GM23338 (cell line): ENCODE measurements around the gene IGSF21. TPM values are rescaled to one million over a fixed set of nuclear protein-coding genes. Genes with fewer than 3 reads are reported as not detected.

Experiments used
- ATAC-seq: fragments of 200-7000 bp; cut with Tn5 transposase; 3 replicates; pipeline ENCODE4 v1.9.1; 2020
- DNase-seq: peaks from one replicate; pipeline ENCODE4 v3.0.0-alpha.2; 2015; ENCODE audit warnings: low spot score
- H2AFZ ChIP-seq: fragments of 200-600 bp; sonication (generic); 2 replicates; pipeline ENCODE4 v1.8.0; 2016; ENCODE audit warnings: antibody characterized with exemption, mild to moderate bottlenecking, moderate library complexity
- H3F3A ChIP-seq: fragments of 200-600 bp; sonication (generic); replicated peaks from 2 replicates; pipeline ENCODE4 v1.8.0; 2017; ENCODE audit warnings: antibody characterized with exemption, mixed run types, low read depth
- H3K27ac ChIP-seq: fragments of 200-600 bp; sonication (generic); 2 replicates; pipeline ENCODE4 v1.6.1; 2016; ENCODE audit warnings: low read depth
- H3K27me3 ChIP-seq: fragments of 200-600 bp; sonication (generic); 2 replicates; pipeline ENCODE4 v1.8.0; 2016; ENCODE audit warnings: mild to moderate bottlenecking, mixed run types, moderate library complexity; ENCODE audit not compliant: insufficient read depth
- H3K36me3 ChIP-seq: fragments of 200-600 bp; sonication (generic); 2 replicates; pipeline ENCODE4 v1.8.0; 2016; ENCODE audit warnings: mild to moderate bottlenecking; ENCODE audit not compliant: insufficient read depth
- H3K4me1 ChIP-seq: fragments of 200-600 bp; sonication (generic); 2 replicates; pipeline ENCODE4 v1.8.0; 2016; ENCODE audit warnings: mild to moderate bottlenecking, moderate library complexity; ENCODE audit not compliant: insufficient read depth
- H3K4me2 ChIP-seq: fragments of 200-600 bp; sonication (generic); 2 replicates; pipeline ENCODE4 v1.7.1; 2017; ENCODE audit warnings: mixed run types
- H3K4me3 ChIP-seq: fragments of 200-600 bp; sonication (generic); 2 replicates; pipeline ENCODE4 v1.6.1; 2016; ENCODE audit warnings: mixed run types
- H3K79me2 ChIP-seq: fragments of 200-600 bp; sonication (generic); replicated peaks from 2 replicates; pipeline ENCODE4 v1.8.0; 2017; ENCODE audit warnings: mild to moderate bottlenecking; ENCODE audit not compliant: insufficient read depth
- H3K9me2 ChIP-seq: fragments of 200-600 bp; sonication (generic); 2 replicates; pipeline ENCODE4 v1.8.0; 2017; ENCODE audit not compliant: insufficient read depth
- H4K20me1 ChIP-seq: fragments of 200-600 bp; sonication (generic); replicated peaks from 2 replicates; pipeline ENCODE4 v1.8.0; 2017; ENCODE audit warnings: mild to moderate bottlenecking; ENCODE audit not compliant: insufficient read depth
- H3K27ac Mint-ChIP-seq: 2 replicates; pipeline ENCODE4 v1.8.0; 2020; ENCODE audit warnings: inconsistent platforms, mild to moderate bottlenecking, moderate library complexity, mixed read lengths
- H3K27me3 Mint-ChIP-seq: 3 replicates; pipeline ENCODE4 v1.8.0; 2022; ENCODE audit warnings: low read depth, mild to moderate bottlenecking, moderate library complexity, mixed read lengths, inconsistent platforms; ENCODE audit not compliant: insufficient read depth, poor library complexity
- H3K36me3 Mint-ChIP-seq: 3 replicates; pipeline ENCODE4 v1.8.0; 2021; ENCODE audit warnings: low read depth, mild to moderate bottlenecking, inconsistent platforms, moderate library complexity, mixed read lengths
- H3K4me1 Mint-ChIP-seq: 3 replicates; pipeline ENCODE4 v1.8.0; 2020; ENCODE audit warnings: mild to moderate bottlenecking, inconsistent platforms, mixed read lengths
- H3K4me3 Mint-ChIP-seq: 3 replicates; pipeline ENCODE4 v1.8.0; 2021; ENCODE audit warnings: moderate library complexity, mild to moderate bottlenecking, inconsistent platforms, mixed read lengths
- H3K9me3 Mint-ChIP-seq: 3 replicates; pipeline ENCODE4 v1.8.0; 2020; ENCODE audit warnings: moderate library complexity, mild to moderate bottlenecking, inconsistent platforms, mixed read lengths
- EZH2 ChIP-seq: fragments of 200-600 bp; sonication (generic); IDR thresholded peaks from one replicate; pipeline ENCODE4 v1.8.0; 2017; ENCODE audit warnings: antibody characterized with exemption, mild to moderate bottlenecking, low read depth; ENCODE audit not compliant: unreplicated experiment
- EZH2phosphoT487 ChIP-seq: fragments of 200-600 bp; sonication (generic); IDR thresholded peaks from one replicate; pipeline ENCODE4 v1.8.1; 2018; ENCODE audit warnings: antibody characterized with exemption; ENCODE audit not compliant: unreplicated experiment
- JUNB ChIP-seq: IDR thresholded peaks from one replicate; pipeline ENCODE4 v1.6.1; 2016; ENCODE audit warnings: antibody characterized with exemption; ENCODE audit not compliant: unreplicated experiment
- POLR2AphosphoS5 ChIP-seq: IDR thresholded peaks from 2 replicates; pipeline ENCODE4 v1.6.1; 2016; ENCODE audit warnings: antibody characterized with exemption, low read depth
- STAT1 ChIP-seq: IDR thresholded peaks from one replicate; pipeline ENCODE4 v1.6.1; 2016; ENCODE audit warnings: antibody characterized with exemption; ENCODE audit not compliant: unreplicated experiment
- polyA plus RNA-seq: library from polyadenylated mRNA; unstranded; fragments of >200 nt; fragmentation: Nextera tagmentation; extraction: Ambion mirVana; gene quantifications from 2 replicates; pipeline ENCODE4 v1.2.1, GENCODE V29; 2016
- total RNA-seq: library from RNA; depleted of rRNA; stranded (reverse); fragments of >200 nt; shearing (Covaris generic); gene quantifications from 2 replicates; pipeline ENCODE4 v1.2.3, GENCODE V29; 2014
- TF ChIP-seq, protein P1 (sequence below), 2 experiments: fragments of 200-600 bp in 1 of 2; sonication (generic) in 1 of 2; conservative IDR thresholded peaks; 2 replicates each; pipeline versions ENCODE4 v1.5.1 to v1.6.1; 2016 to 2017; ENCODE audit warnings: antibody characterized with exemption in 2 of 2, low read depth in 2 of 2, mild to moderate bottlenecking in 2 of 2, moderate library complexity in 1 of 2
- TF ChIP-seq, protein P2 (sequence below): IDR thresholded peaks from one replicate; pipeline ENCODE4 v1.6.1; 2018; ENCODE audit warnings: antibody characterized with exemption; ENCODE audit not compliant: unreplicated experiment
- TF ChIP-seq, protein P3 (sequence below): fragments of 250-450 bp; sonication (Bioruptor Pico); IDR thresholded peaks from 2 replicates; pipeline ENCODE4 v1.5.0; 2020; ENCODE audit warnings: mild to moderate bottlenecking, moderate library complexity
- TF ChIP-seq, protein P4 (sequence below): IDR thresholded peaks from 2 replicates; pipeline ENCODE4 v1.6.1; 2016; ENCODE audit warnings: antibody characterized with exemption

The IGSF21 gene
- total and polyA plus RNA-seq, 2 experiments from 2014 or later = 15.6 to 15.7 TPM

DNA sequence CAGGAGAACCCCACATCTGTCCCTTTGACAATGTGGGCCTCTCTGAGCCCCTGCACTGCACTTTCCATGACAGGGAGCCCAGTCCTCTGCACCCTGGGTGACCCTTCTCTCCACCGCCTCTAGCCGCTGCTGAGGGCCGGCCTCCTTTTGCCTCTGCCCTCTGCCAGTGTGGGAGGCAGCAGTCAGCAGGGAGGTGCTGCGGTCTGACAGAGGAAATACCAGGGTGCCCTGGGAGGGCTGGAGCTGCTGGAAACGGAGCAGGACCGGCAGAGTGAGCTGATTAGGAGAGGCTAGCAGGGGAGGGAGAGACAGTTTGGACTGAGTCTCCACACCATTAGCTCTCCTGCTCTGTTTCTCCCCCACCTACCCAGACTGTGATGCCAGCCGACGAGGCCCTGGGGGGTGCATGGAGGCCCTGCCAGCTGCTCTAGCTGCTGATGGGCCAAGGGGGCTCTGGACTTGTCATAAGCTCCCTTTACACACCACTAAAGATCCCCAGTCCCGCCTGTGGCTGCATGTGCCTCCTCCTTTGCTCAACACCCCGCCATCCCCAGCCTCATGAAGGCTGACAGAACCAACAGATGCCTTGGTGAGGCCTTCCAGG is 202.1 kb downstream of the IGSF21 start (continued):
- TF ChIP-seq, protein P1, sequence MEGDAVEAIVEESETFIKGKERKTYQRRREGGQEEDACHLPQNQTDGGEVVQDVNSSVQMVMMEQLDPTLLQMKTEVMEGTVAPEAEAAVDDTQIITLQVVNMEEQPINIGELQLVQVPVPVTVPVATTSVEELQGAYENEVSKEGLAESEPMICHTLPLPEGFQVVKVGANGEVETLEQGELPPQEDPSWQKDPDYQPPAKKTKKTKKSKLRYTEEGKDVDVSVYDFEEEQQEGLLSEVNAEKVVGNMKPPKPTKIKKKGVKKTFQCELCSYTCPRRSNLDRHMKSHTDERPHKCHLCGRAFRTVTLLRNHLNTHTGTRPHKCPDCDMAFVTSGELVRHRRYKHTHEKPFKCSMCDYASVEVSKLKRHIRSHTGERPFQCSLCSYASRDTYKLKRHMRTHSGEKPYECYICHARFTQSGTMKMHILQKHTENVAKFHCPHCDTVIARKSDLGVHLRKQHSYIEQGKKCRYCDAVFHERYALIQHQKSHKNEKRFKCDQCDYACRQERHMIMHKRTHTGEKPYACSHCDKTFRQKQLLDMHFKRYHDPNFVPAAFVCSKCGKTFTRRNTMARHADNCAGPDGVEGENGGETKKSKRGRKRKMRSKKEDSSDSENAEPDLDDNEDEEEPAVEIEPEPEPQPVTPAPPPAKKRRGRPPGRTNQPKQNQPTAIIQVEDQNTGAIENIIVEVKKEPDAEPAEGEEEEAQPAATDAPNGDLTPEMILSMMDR (conservative IDR thresholded peaks at IDR 0.05; ENCODE audit: low read depth in 2 of 2) = no peak
- no peak for TF ChIP-seq EZH2phosphoT487

DNA sequence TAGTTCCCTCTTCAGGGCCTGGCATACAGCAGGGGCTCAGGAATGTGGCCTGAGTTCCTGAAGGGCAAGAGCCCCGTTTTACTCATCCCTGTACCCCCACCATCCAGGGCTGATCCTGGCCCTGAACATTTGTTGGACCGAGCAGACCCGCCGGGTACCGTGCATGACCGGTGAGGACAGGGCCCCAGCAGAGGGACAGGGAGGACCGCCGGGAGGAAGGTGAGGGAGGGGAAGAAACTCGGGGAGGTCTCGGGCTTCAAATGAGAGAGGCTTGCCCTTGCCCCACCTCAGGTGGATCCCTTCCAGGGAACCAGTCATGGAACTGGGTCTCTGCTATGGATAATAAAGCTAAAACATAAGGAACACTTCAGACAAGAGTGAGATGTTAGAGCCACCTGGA is 205.4 kb downstream of the IGSF21 start:
- H3K9me3 Mint-ChIP-seq = no peaks in the 10 kb centered on the region
- Histone ChIP-seq H4K20me1 (no peaks in the 10 kb centered on the region), H3K4me3 (no peak overlapping the region), H3F3A (no peaks in the 10 kb centered on the region), H3K27ac (no peak overlapping the region), H3K9me2 (no peaks in the 10 kb centered on the region), H3K4me1 (0 out of 2 replicates have a peak, but pooled peaks cover 2% of the 10 kb centered on the region), H3K27me3 (no peaks in the 10 kb centered on the region), H3K4me2 (no peak overlapping the region), H3K79me2 (no peaks in the 10 kb centered on the region), H3K36me3 (no peaks in the 10 kb centered on the region), H2AFZ (no peak overlapping the region)
- H3K4me1 Mint-ChIP-seq = 0 out of 3 replicates have a peak, but pooled peaks cover 3% of the 10 kb centered on the region
- TF ChIP-seq, protein P2, sequence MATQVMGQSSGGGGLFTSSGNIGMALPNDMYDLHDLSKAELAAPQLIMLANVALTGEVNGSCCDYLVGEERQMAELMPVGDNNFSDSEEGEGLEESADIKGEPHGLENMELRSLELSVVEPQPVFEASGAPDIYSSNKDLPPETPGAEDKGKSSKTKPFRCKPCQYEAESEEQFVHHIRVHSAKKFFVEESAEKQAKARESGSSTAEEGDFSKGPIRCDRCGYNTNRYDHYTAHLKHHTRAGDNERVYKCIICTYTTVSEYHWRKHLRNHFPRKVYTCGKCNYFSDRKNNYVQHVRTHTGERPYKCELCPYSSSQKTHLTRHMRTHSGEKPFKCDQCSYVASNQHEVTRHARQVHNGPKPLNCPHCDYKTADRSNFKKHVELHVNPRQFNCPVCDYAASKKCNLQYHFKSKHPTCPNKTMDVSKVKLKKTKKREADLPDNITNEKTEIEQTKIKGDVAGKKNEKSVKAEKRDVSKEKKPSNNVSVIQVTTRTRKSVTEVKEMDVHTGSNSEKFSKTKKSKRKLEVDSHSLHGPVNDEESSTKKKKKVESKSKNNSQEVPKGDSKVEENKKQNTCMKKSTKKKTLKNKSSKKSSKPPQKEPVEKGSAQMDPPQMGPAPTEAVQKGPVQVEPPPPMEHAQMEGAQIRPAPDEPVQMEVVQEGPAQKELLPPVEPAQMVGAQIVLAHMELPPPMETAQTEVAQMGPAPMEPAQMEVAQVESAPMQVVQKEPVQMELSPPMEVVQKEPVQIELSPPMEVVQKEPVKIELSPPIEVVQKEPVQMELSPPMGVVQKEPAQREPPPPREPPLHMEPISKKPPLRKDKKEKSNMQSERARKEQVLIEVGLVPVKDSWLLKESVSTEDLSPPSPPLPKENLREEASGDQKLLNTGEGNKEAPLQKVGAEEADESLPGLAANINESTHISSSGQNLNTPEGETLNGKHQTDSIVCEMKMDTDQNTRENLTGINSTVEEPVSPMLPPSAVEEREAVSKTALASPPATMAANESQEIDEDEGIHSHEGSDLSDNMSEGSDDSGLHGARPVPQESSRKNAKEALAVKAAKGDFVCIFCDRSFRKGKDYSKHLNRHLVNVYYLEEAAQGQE = no peak
- TF ChIP-seq, protein P3, sequence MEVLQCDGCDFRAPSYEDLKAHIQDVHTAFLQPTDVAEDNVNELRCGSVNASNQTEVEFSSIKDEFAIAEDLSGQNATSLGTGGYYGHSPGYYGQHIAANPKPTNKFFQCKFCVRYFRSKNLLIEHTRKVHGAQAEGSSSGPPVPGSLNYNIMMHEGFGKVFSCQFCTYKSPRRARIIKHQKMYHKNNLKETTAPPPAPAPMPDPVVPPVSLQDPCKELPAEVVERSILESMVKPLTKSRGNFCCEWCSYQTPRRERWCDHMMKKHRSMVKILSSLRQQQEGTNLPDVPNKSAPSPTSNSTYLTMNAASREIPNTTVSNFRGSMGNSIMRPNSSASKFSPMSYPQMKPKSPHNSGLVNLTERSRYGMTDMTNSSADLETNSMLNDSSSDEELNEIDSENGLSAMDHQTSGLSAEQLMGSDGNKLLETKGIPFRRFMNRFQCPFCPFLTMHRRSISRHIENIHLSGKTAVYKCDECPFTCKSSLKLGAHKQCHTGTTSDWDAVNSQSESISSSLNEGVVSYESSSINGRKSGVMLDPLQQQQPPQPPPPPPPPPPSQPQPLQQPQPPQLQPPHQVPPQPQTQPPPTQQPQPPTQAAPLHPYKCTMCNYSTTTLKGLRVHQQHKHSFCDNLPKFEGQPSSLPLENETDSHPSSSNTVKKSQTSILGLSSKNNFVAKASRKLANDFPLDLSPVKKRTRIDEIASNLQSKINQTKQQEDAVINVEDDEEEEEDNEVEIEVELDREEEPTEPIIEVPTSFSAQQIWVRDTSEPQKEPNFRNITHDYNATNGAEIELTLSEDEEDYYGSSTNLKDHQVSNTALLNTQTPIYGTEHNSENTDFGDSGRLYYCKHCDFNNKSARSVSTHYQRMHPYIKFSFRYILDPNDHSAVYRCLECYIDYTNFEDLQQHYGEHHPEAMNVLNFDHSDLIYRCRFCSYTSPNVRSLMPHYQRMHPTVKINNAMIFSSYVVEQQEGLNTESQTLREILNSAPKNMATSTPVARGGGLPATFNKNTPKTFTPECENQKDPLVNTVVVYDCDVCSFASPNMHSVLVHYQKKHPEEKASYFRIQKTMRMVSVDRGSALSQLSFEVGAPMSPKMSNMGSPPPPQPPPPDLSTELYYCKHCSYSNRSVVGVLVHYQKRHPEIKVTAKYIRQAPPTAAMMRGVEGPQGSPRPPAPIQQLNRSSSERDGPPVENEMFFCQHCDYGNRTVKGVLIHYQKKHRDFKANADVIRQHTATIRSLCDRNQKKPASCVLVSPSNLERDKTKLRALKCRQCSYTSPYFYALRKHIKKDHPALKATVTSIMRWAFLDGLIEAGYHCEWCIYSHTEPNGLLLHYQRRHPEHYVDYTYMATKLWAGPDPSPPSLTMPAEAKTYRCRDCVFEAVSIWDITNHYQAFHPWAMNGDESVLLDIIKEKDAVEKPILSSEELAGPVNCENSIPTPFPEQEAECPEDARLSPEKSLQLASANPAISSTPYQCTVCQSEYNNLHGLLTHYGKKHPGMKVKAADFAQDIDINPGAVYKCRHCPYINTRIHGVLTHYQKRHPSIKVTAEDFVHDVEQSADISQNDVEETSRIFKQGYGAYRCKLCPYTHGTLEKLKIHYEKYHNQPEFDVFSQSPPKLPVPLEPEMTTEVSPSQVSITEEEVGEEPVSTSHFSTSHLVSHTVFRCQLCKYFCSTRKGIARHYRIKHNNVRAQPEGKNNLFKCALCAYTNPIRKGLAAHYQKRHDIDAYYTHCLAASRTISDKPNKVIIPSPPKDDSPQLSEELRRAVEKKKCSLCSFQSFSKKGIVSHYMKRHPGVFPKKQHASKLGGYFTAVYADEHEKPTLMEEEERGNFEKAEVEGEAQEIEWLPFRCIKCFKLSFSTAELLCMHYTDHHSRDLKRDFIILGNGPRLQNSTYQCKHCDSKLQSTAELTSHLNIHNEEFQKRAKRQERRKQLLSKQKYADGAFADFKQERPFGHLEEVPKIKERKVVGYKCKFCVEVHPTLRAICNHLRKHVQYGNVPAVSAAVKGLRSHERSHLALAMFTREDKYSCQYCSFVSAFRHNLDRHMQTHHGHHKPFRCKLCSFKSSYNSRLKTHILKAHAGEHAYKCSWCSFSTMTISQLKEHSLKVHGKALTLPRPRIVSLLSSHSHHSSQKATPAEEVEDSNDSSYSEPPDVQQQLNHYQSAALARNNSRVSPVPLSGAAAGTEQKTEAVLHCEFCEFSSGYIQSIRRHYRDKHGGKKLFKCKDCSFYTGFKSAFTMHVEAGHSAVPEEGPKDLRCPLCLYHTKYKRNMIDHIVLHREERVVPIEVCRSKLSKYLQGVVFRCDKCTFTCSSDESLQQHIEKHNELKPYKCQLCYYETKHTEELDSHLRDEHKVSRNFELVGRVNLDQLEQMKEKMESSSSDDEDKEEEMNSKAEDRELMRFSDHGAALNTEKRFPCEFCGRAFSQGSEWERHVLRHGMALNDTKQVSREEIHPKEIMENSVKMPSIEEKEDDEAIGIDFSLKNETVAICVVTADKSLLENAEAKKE = no peak
- TF ChIP-seq, protein P4, sequence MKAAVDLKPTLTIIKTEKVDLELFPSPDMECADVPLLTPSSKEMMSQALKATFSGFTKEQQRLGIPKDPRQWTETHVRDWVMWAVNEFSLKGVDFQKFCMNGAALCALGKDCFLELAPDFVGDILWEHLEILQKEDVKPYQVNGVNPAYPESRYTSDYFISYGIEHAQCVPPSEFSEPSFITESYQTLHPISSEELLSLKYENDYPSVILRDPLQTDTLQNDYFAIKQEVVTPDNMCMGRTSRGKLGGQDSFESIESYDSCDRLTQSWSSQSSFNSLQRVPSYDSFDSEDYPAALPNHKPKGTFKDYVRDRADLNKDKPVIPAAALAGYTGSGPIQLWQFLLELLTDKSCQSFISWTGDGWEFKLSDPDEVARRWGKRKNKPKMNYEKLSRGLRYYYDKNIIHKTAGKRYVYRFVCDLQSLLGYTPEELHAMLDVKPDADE = no peak
- TF ChIP-seq EZH2 (no peak), JUNB (no peak), POLR2AphosphoS5 (no peak), STAT1 (no peak)
- no peak overlapping the region for H3K27ac Mint-ChIP-seq
- no peak overlapping the region for H3K4me3 Mint-ChIP-seq
- peaks cover 3% of the 10 kb centered on the region; the same call in 1 of the 3 replicates for H3K36me3 Mint-ChIP-seq
- ATAC-seq (no peak), DNase-seq (no peak)
- H3K27me3 Mint-ChIP-seq = peaks cover 2% of the 10 kb centered on the region
